Liver (tissue), 9 donors: ENCODE results near the gene CTNNA2. TPM values are rescaled to one million over a fixed set of nuclear protein-coding genes. Genes with fewer than 3 reads are reported as not detected.

Experiments
- DNase-seq: peaks from one replicate; pipeline ENCODE4 v3.0.0-alpha.2; 2017; ENCODE audit warnings: low spot score
- H3K27ac ChIP-seq, 2 donors: one replicate each; pipeline ENCODE4 v1.7.0; 2013; ENCODE audit warnings: inconsistent platforms in 2 of 2, low read length in 2 of 2, control low read depth in 1 of 2, low read depth in 1 of 2, mild to moderate bottlenecking in 1 of 2
- H3K27me3 ChIP-seq, 4 donors: one replicate each; pipeline versions ENCODE4 v1.6.1 to v1.7.0; 2013; ENCODE audit warnings: low read length in 3 of 4, inconsistent platforms in 1 of 4, mild to moderate bottlenecking in 1 of 4, moderate library complexity in 1 of 4; ENCODE audit not compliant: control insufficient read depth in 4 of 4, insufficient read depth in 4 of 4
- H3K36me3 ChIP-seq, 4 donors: one replicate each; pipeline versions ENCODE4 v1.6.1 to v1.7.0; 2013; ENCODE audit warnings: low read length in 3 of 4, mild to moderate bottlenecking in 3 of 4, low read depth in 1 of 4, moderate library complexity in 1 of 4; ENCODE audit not compliant: control insufficient read depth in 4 of 4, insufficient read depth in 3 of 4
- H3K4me1 ChIP-seq, 4 donors: one replicate each; pipeline versions ENCODE4 v1.6.1 to v1.7.0; 2013; ENCODE audit warnings: low read length in 3 of 4, mild to moderate bottlenecking in 3 of 4, moderate library complexity in 1 of 4; ENCODE audit not compliant: control insufficient read depth in 4 of 4, insufficient read depth in 4 of 4
- H3K4me3 ChIP-seq, 3 donors: one replicate each; pipeline versions ENCODE4 v1.6.1 to v1.7.0; 2013; ENCODE audit warnings: low read length in 3 of 3, control low read depth in 1 of 3, low read depth in 1 of 3, mild to moderate bottlenecking in 1 of 3
- H3K9ac ChIP-seq, 2 donors: one replicate each; pipeline ENCODE4 v1.7.0; 2013; ENCODE audit warnings: low read length in 2 of 2, mild to moderate bottlenecking in 2 of 2, moderate library complexity in 2 of 2, control low read depth in 1 of 2, low read depth in 1 of 2
- H3K9me3 ChIP-seq, 4 donors: one replicate each; pipeline versions ENCODE4 v1.6.1 to v1.7.0; 2013; ENCODE audit warnings: low read length in 3 of 4; ENCODE audit not compliant: control insufficient read depth in 4 of 4
- ATF3 ChIP-seq: IDR thresholded peaks from 2 replicates; pipeline ENCODE4 v1.6.1; 2016; ENCODE audit warnings: antibody characterized with exemption
- CTCF ChIP-seq: fragments of 150-350 bp; IDR thresholded peaks from 2 replicates; pipeline ENCODE4 v1.5.1; 2017; ENCODE audit warnings: improper control_type of control experiment, low read depth, low read length; ENCODE audit not compliant: missing input control
- EGR1 ChIP-seq, 2 donors: IDR thresholded peaks; 2 replicates each; pipeline ENCODE4 v1.6.1; 2016 to 2018; ENCODE audit warnings: antibody characterized with exemption in 2 of 2, low read depth in 2 of 2
- FOXA1 ChIP-seq: IDR thresholded peaks from 2 replicates; pipeline ENCODE4 v1.6.1; 2016; ENCODE audit warnings: antibody characterized with exemption
- FOXA2 ChIP-seq: IDR thresholded peaks from 2 replicates; pipeline ENCODE4 v1.6.1; 2016; ENCODE audit warnings: antibody characterized with exemption
- GABPA ChIP-seq, 2 donors: IDR thresholded peaks in 1 of 2; conservative IDR thresholded peaks in 1 of 2; 2 replicates each; pipeline ENCODE4 v1.6.1; 2016; ENCODE audit warnings: antibody characterized with exemption in 2 of 2, mild to moderate bottlenecking in 1 of 2, moderate library complexity in 1 of 2
- HNF4A ChIP-seq, 2 donors: conservative IDR thresholded peaks; 2 replicates each; pipeline ENCODE4 v1.6.1; 2016; ENCODE audit warnings: antibody characterized with exemption in 2 of 2, mild to moderate bottlenecking in 2 of 2
- HNF4G ChIP-seq: IDR thresholded peaks from 2 replicates; pipeline ENCODE4 v1.6.1; 2016; ENCODE audit warnings: antibody characterized with exemption
- JUND ChIP-seq, 2 donors: IDR thresholded peaks; 2 replicates each; pipeline ENCODE4 v1.6.1; 2016; ENCODE audit warnings: antibody characterized with exemption in 2 of 2
- MAX ChIP-seq: IDR thresholded peaks from 2 replicates; pipeline ENCODE4 v1.6.1; 2016; ENCODE audit warnings: antibody characterized with exemption
- NR2F2 ChIP-seq: IDR thresholded peaks from 2 replicates; pipeline ENCODE4 v1.6.1; 2016; ENCODE audit warnings: antibody characterized with exemption
- RAD21 ChIP-seq, 2 donors: IDR thresholded peaks; 2 replicates each; pipeline ENCODE4 v1.6.1; 2016; ENCODE audit warnings: antibody characterized with exemption in 2 of 2, mild to moderate bottlenecking in 2 of 2
- REST ChIP-seq: IDR thresholded peaks from 2 replicates; pipeline ENCODE4 v1.6.1; 2016; ENCODE audit warnings: antibody characterized with exemption, mild to moderate bottlenecking
- RXRA ChIP-seq, 2 donors: IDR thresholded peaks; 2 replicates each; pipeline ENCODE4 v1.6.1; 2017 to 2018; ENCODE audit warnings: antibody characterized with exemption in 2 of 2, mild to moderate bottlenecking in 1 of 2
- SP1 ChIP-seq: IDR thresholded peaks from 2 replicates; pipeline ENCODE4 v1.6.1; 2018; ENCODE audit warnings: antibody characterized with exemption, mild to moderate bottlenecking
- TAF1 ChIP-seq: conservative IDR thresholded peaks from 2 replicates; pipeline ENCODE4 v1.6.1; 2016; ENCODE audit warnings: antibody characterized with exemption, mild to moderate bottlenecking
- YY1 ChIP-seq: IDR thresholded peaks from 2 replicates; pipeline ENCODE4 v1.6.1; 2016; ENCODE audit warnings: antibody characterized with exemption, mild to moderate bottlenecking
- ZBTB33 ChIP-seq: IDR thresholded peaks from 2 replicates; pipeline ENCODE4 v1.6.1; 2016; ENCODE audit warnings: antibody characterized with exemption
- WGBS: extraction: QIAGEN DNeasy Blood & Tissue Kit; methylation state at CpG from one replicate; pipeline ENCODE4 v1.1.7; 2013; 5-methylcytosine and 5-hydroxymethylcytosine counted together
- polyA plus RNA-seq, 2 donors: library from polyadenylated mRNA; stranded (reverse) in 1 of 2; unstranded in 1 of 2; fragments of 200-250 nt in 1 of 2; fragments of >200 nt in 1 of 2; fragmentation: Nextera tagmentation in 1 of 2; extraction: Ambion mirVana in 1 of 2; gene quantifications; one replicate each; pipeline versions ENCODE4 v1.2.1 to v1.2.3, GENCODE V29; 2013 to 2015
- total RNA-seq, 2 donors: library from RNA; depleted of rRNA; stranded (reverse); fragments of >200 nt; gene quantifications; one replicate each; pipeline ENCODE4 v1.2.3, GENCODE V29; 2014
- donor health status: healthy.
- donor health status: healthy.
- donor health status: healthy.
- donor health status: healthy.
- donor health status: healthy.

CTNNA2 gene
- total and polyA plus RNA-seq, 4 donors, result 0.05 TPM; not detected in 3

GRCh38 chr2:79771493-79771892, 258.6 kb downstream of the CTNNA2 start:
- Histone ChIP-seq H3K9me3 (no peaks in the 10 kb centered on the region), H3K36me3 (no peaks in the 10 kb centered on the region), H3K4me3 (no peak overlapping the region), H3K4me1 (no peaks in the 10 kb centered on the region), H3K9ac (no peak overlapping the region), H3K27ac (no peak overlapping the region), H3K27me3 (no peaks in the 10 kb centered on the region)
- 77% methylated on average over 3 of the region's 3 CpGs for WGBS
- DNase-seq, result no peak
- TF ChIP-seq FOXA1 (no peak), JUND (IDR thresholded peaks at IDR 0.05) (no peak), TAF1 (no peak)

GRCh38 chr2:79774016-79774415, 261.2 kb downstream of the CTNNA2 start:
- no peak overlapping the region for H3K9ac ChIP-seq
- H3K27me3 ChIP-seq, result no peaks in the 10 kb centered on the region
- H3K27ac ChIP-seq, result no peak overlapping the region
- no peak for DNase-seq
- no peaks in the 10 kb centered on the region for H3K4me1 ChIP-seq
- no peaks in the 10 kb centered on the region for H3K9me3 ChIP-seq
- WGBS, result 69% methylated on average over 2 of the region's 2 CpGs
- TF ChIP-seq SP1, result no peak
- no peak for TF ChIP-seq TAF1
- no peak for TF ChIP-seq EGR1 (IDR thresholded peaks at IDR 0.05; ENCODE audit: low read depth in 2 of 2)
- TF ChIP-seq NR2F2, result no peak
- TF ChIP-seq ZBTB33, result no peak
- no peak for TF ChIP-seq FOXA1
- no peak for TF ChIP-seq HNF4A (conservative IDR thresholded peaks at IDR 0.05)
- no peak for TF ChIP-seq FOXA2
- no peak for TF ChIP-seq ATF3
- TF ChIP-seq RAD21 (IDR thresholded peaks at IDR 0.05), result no peak
- no peak for TF ChIP-seq RXRA (IDR thresholded peaks at IDR 0.05)
- no peak for TF ChIP-seq YY1
- no peak for TF ChIP-seq HNF4G
- no peak for TF ChIP-seq REST
- TF ChIP-seq MAX, result no peak
- no peak for TF ChIP-seq GABPA (IDR thresholded peaks at IDR 0.05 in 1 of 2, conservative IDR thresholded peaks at IDR 0.05 in 1 of 2)
- TF ChIP-seq CTCF, result no peak
- H3K4me3 ChIP-seq, result no peak overlapping the region
- no peaks in the 10 kb centered on the region for H3K36me3 ChIP-seq
